GM12878 (cell line): Measurements from ENCODE around the gene ZG16. TPM values are rescaled to one million over a fixed set of nuclear protein-coding genes. Genes with fewer than 3 reads are reported as not detected.

Source experiments
- ATAC-seq: fragments of 200-7000 bp; cut with Tn5 transposase; 3 replicates; pipeline ENCODE4 v1.9.1; 2020; ENCODE audit warnings: mild to moderate bottlenecking, moderate library complexity
- BruUV-seq: library from RNA; stranded (reverse); fragments of 400-500 nt; replicated peaks from 2 replicates; lab custom pipeline; 2021; lab: Mats Ljungman, UMichigan
- CTCF ChIA-PET: fragments of 300-600 bp; sonication (Branson Sonifier 250); formaldehyde crosslinking; extraction: SDS; loops from one replicate; lab custom pipeline; 2021; ENCODE audit warnings: inconsistent platforms; lab: Yijun Ruan, JAX
- POLR2A ChIA-PET: fragments of 350-600 bp; formaldehyde crosslinking; extraction: SDS; loops from one replicate; lab custom pipeline; 2021; ENCODE audit warnings: inconsistent platforms; lab: Charles Lee
- RAD21 ChIA-PET: fragments of 300-600 bp; sonication (Branson Sonifier 250); formaldehyde crosslinking; loops from one replicate; lab custom pipeline; 2023; ENCODE audit warnings: antibody characterized with exemption; ENCODE audit not compliant: unreplicated experiment; lab: Charles Lee
- SMC1A ChIA-PET: fragments of 300-600 bp; sonication (Branson Sonifier 250); formaldehyde crosslinking; loops from one replicate; lab custom pipeline; 2023; ENCODE audit not compliant: unreplicated experiment, uncharacterized antibody; lab: Charles Lee
- DNase-seq: peaks from one replicate; pipeline ENCODE4 v3.0.0-alpha.2; 2011; ENCODE audit warnings: low read depth, low spot score
- FAIRE-seq: peaks from 3 replicates; lab custom pipeline; 2011; peaks lifted over from hg19 to GRCh38; lab: Jason Lieb, UNC
- H2AFZ ChIP-seq: 2 replicates; pipeline ENCODE4 v1.6.0; 2011; ENCODE audit warnings: low read depth, low read length, control low read depth; ENCODE audit not compliant: control insufficient read depth
- H3K27ac ChIP-seq: 2 replicates; pipeline ENCODE4 v1.5.1; 2011; ENCODE audit warnings: control low read depth; ENCODE audit not compliant: control insufficient read depth, insufficient read depth
- H3K27me3 ChIP-seq, 2 experiments: replicated peaks in 1 of 2; 2 replicates each; pipeline versions ENCODE4 v1.6.0 to v1.6.1; 2011; ENCODE audit warnings: low read length in 1 of 2; ENCODE audit not compliant: control insufficient read depth in 2 of 2, insufficient read depth in 2 of 2
- H3K36me3 ChIP-seq, 2 experiments: 2 replicates each; pipeline ENCODE4 v1.5.1; 2011; ENCODE audit warnings: low read length in 1 of 2; ENCODE audit not compliant: control insufficient read depth in 2 of 2, insufficient read depth in 2 of 2
- H3K4me1 ChIP-seq: 2 replicates; pipeline ENCODE4 v1.6.1; 2011; ENCODE audit warnings: mild to moderate bottlenecking, low read length, moderate library complexity, mixed read lengths; ENCODE audit not compliant: control insufficient read depth, insufficient read depth
- H3K4me2 ChIP-seq: 2 replicates; pipeline ENCODE4 v1.6.0; 2011; ENCODE audit warnings: control low read depth; ENCODE audit not compliant: control insufficient read depth, insufficient read depth
- H3K4me3 ChIP-seq: fragments of 200-600 bp; sonication (generic); 2 replicates; pipeline ENCODE4 v1.5.1; 2016
- H3K79me2 ChIP-seq: 2 replicates; pipeline ENCODE4 v1.6.0; 2011; ENCODE audit warnings: low read length; ENCODE audit not compliant: control insufficient read depth, insufficient read depth
- H3K9ac ChIP-seq: 2 replicates; pipeline ENCODE4 v1.8.0; 2011; ENCODE audit warnings: low read length, control low read depth, mixed read lengths; ENCODE audit not compliant: control insufficient read depth, insufficient read depth
- H3K9me3 ChIP-seq: replicated peaks from 3 replicates; pipeline ENCODE4 v1.5.1; 2011; ENCODE audit warnings: mild to moderate bottlenecking, low read length; ENCODE audit not compliant: control insufficient read depth, insufficient read depth
- H4K20me1 ChIP-seq: 2 replicates; pipeline ENCODE4 v1.6.0; 2011; ENCODE audit not compliant: control insufficient read depth, insufficient read depth
- BHLHE40 ChIP-seq, 2 experiments: fragments of 450-650 bp in 1 of 2; IDR thresholded peaks; 2 replicates each; pipeline ENCODE4 v1.6.1; 2011 to 2017; ENCODE audit warnings: low read depth in 2 of 2, borderline replicate concordance in 1 of 2, improper control_type of control experiment in 1 of 2, low read length in 1 of 2, mild to moderate bottlenecking in 1 of 2
- HDGF ChIP-seq: fragments of 450-650 bp; IDR thresholded peaks from 2 replicates; pipeline ENCODE4 v1.6.1; 2016; ENCODE audit warnings: antibody characterized with exemption
- WGBS: methylation state at CpG from one replicate; pipeline ENCODE4 v1.1.6; 2016; ENCODE audit warnings: low lambda C conversion rate; ENCODE audit not compliant: insufficient replicate concordance, insufficient coverage; ENCODE audit errors: missing lambda C conversion rate; 5-methylcytosine and 5-hydroxymethylcytosine counted together
- in situ Hi-C: fragments of 300-500 bp; cut with MboI; formaldehyde crosslinking; loops from 9 replicates; pipeline ENCODE4 v1.14.3; 2018; ENCODE audit warnings: mixed read lengths
- intact Hi-C: fragments of 100-400 bp; cut with micrococcal nuclease; formaldehyde crosslinking; loops from one replicate; pipeline ENCODE4 v1.14.2; 2022; ENCODE audit not compliant: unreplicated experiment
- polyA plus RNA-seq, 11 experiments: library from polyadenylated mRNA; depleted of rRNA in 4 of 11; unstranded in 6 of 11; stranded (reverse) in 5 of 11; fragments of >200 nt; fragmentation: Nextera tagmentation in 4 of 11; fragmentation: Illumina TruSeq in 1 of 11; extraction: Ambion mirVana in 4 of 11; extraction: Trizol in 1 of 11; gene quantifications; 1 replicate in 1 of 11; 2 replicates in 10 of 11; pipeline versions ENCODE4 v1.2.1 to v1.2.3, GENCODE V29; 2011 to 2016; ENCODE audit warnings: inconsistent platforms in 2 of 11, missing spikeins in 2 of 11, low read depth in 1 of 11
- total RNA-seq, 4 experiments: library from RNA; depleted of rRNA in 3 of 4; stranded (reverse); fragments of >200 nt in 3 of 4; fragmentation: Illumina TruSeq in 1 of 4; extraction: Trizol in 1 of 4; gene quantifications; 2 replicates each; pipeline versions ENCODE4 v1.2.1 to v1.2.3, GENCODE V29; 2013 to 2021
- TF ChIP-seq, protein P1 (sequence below): fragments of 450-650 bp; formaldehyde crosslinking; IDR thresholded peaks from 2 replicates; pipeline ENCODE4 v1.4.0; 2020; ENCODE audit warnings: mild to moderate bottlenecking, moderate library complexity

Gene ZG16
- total and polyA plus RNA-seq, 10 of the 15 experiments (the other 5 are each of a cell fraction or from before 2014, with no cell fraction given): not detected

DNA sequence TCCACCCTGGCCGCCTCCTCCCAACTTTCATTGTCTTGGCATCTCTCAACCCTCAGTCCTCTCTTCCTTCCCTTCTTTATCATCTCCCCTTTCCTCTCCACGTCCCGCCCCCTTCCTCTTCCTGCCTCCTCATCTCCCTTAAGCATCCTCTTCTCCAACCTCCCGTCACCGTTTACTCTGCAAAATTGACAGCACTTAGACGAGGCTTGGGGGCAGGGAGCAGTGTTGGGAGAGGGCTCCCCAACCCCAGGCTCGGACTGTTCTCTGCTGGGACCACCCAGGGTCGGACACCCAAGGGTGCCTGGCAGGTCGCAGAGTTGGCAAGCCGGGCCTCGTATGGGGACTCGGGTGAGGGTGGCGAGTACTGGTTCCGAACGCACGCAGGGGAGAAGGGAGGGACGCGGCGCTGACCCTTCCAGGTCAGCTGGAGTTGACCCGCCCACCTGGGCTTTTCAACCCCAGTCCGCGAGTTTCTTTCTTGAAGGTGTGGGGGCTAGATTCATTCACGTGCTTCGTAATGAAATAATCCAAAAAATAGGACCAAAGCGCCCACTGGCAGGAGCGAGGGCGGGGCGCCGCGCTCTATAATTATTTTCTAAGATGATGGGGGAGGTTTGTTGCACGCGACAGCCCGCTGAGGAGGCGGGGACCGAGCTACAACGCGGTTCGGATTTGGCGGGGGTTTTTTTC, 37.1 kb downstream of the ZG16 start:
- H3K9ac ChIP-seq: peak overlapping the region; percentile 90
- ChIA-PET RAD21 (interaction anchor here (0.6 to 7.9 kb wide), 12 partner anchors 8 to 172 kb away, joined by 3 to 51 read pairs (median 4); partner anchors contain the start of gene MAZ), POLR2A (interaction anchor here (0.6 to 2.7 kb wide), 12 partner anchors 8 to 1326 kb away, joined by 3 to 20 read pairs (median 6); partner anchors contain the start of genes KCTD13, MAZ and TAOK2), SMC1A (interaction anchor here (0.7 to 7.8 kb wide), 8 partner anchors 11 to 181 kb away, joined by 3 to 48 read pairs (median 4); partner anchors contain the start of genes INO80E and KIF22), CTCF (interaction anchor here (0.6 to 8.3 kb wide), 12 partner anchors 8 to 158 kb away, joined by 3 to 99 read pairs (median 6); partner anchors contain the start of genes C16orf54 and KIF22)
- H3K4me1 ChIP-seq: peaks cover 26% of the 10 kb centered on the region
- no peak for DNase-seq
- H3K4me3 ChIP-seq: peak overlapping the region; percentile 99; the same call in 1 of the 2 replicates
- H3K4me2 ChIP-seq: peak overlapping the region; percentile 98
- peaks cover 20% of the 10 kb centered on the region for H3K79me2 ChIP-seq
- TF ChIP-seq BHLHE40 (IDR thresholded peaks at IDR 0.05; ENCODE audit: borderline replicate concordance in 1 of 2, low read depth in 2 of 2, low read length in 1 of 2): peak in 1 of 2 experiments; percentile 68; a peak in 2 of 4 replicates
- TF ChIP-seq, protein P1, sequence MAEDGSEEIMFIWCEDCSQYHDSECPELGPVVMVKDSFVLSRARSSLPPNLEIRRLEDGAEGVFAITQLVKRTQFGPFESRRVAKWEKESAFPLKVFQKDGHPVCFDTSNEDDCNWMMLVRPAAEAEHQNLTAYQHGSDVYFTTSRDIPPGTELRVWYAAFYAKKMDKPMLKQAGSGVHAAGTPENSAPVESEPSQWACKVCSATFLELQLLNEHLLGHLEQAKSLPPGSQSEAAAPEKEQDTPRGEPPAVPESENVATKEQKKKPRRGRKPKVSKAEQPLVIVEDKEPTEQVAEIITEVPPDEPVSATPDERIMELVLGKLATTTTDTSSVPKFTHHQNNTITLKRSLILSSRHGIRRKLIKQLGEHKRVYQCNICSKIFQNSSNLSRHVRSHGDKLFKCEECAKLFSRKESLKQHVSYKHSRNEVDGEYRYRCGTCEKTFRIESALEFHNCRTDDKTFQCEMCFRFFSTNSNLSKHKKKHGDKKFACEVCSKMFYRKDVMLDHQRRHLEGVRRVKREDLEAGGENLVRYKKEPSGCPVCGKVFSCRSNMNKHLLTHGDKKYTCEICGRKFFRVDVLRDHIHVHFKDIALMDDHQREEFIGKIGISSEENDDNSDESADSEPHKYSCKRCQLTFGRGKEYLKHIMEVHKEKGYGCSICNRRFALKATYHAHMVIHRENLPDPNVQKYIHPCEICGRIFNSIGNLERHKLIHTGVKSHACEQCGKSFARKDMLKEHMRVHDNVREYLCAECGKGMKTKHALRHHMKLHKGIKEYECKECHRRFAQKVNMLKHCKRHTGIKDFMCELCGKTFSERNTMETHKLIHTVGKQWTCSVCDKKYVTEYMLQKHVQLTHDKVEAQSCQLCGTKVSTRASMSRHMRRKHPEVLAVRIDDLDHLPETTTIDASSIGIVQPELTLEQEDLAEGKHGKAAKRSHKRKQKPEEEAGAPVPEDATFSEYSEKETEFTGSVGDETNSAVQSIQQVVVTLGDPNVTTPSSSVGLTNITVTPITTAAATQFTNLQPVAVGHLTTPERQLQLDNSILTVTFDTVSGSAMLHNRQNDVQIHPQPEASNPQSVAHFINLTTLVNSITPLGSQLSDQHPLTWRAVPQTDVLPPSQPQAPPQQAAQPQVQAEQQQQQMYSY (CRISPR knock-in tag): no peak
- peak; percentile 64 for TF ChIP-seq HDGF
- no peak for FAIRE-seq
- in situ Hi-C loops: loop anchor here (5.0 kb wide), 1 partner anchor 213 kb away; no protein-coding TSS in a partner anchor
- intact Hi-C loops: loop anchor here (5.0 kb wide), 1 partner anchor 207 kb away; the partner anchor contains the start of gene C16orf92
- H3K27me3 ChIP-seq: no peaks in the 10 kb centered on the region
- WGBS: 6% methylated on average over 28 of the region's 39 CpGs
- no peaks in the 10 kb centered on the region for H3K9me3 ChIP-seq
- no peak for ATAC-seq
- H4K20me1 ChIP-seq: no peaks in the 10 kb centered on the region
- no peak overlapping the region for H3K27ac ChIP-seq
- BruUV-seq: no TSS peak
- peaks cover 0 to 2% of the 10 kb centered on the region in 2 experiments; a peak in 2 of 4 replicates for H3K36me3 ChIP-seq
- peak overlapping the region; percentile 52 for H2AFZ ChIP-seq
